HepG2 (cell line): ENCODE measurements around the gene CKLF. TPM values are rescaled to one million over a fixed set of nuclear protein-coding genes. Genes with fewer than 3 reads are reported as not detected.

ENCODE experiments used
- ATF1 ChIP-seq: IDR thresholded peaks from 2 replicates; pipeline ENCODE4 v1.6.1; 2016; ENCODE audit warnings: mild to moderate bottlenecking, control low read depth
- ELK4 ChIP-seq: sonication (generic); formaldehyde crosslinking; IDR thresholded peaks from 2 replicates; pipeline ENCODE4 v1.9.0; 2021; ENCODE audit warnings: missing genetic modification reagents, borderline replicate concordance
- GRHL1 ChIP-seq: sonication (generic); formaldehyde crosslinking; conservative IDR thresholded peaks from 2 replicates; pipeline ENCODE4 v1.8.0; 2022; ENCODE audit warnings: missing genetic modification reagents
- HDAC1 ChIP-seq: sonication (generic); formaldehyde crosslinking; IDR thresholded peaks from 2 replicates; pipeline ENCODE4 v1.5.1; 2020; ENCODE audit warnings: mild to moderate bottlenecking, missing genetic modification reagents
- IRF9 ChIP-seq: sonication (generic); formaldehyde crosslinking; IDR thresholded peaks from 2 replicates; pipeline ENCODE4 v1.8.0; 2022; ENCODE audit warnings: missing genetic modification reagents, mild to moderate bottlenecking, borderline replicate concordance
- MTERF4 ChIP-seq: sonication (generic); formaldehyde crosslinking; IDR thresholded peaks from 2 replicates; pipeline ENCODE4 v1.8.0; 2023; ENCODE audit warnings: mild to moderate bottlenecking, missing genetic modification reagents
- NCOA2 ChIP-seq: sonication (generic); formaldehyde crosslinking; IDR thresholded peaks from 2 replicates; pipeline ENCODE4 v1.8.0; 2022; ENCODE audit warnings: inconsistent platforms
- PHF20 ChIP-seq: sonication (generic); formaldehyde crosslinking; IDR thresholded peaks from 2 replicates; pipeline ENCODE4 v1.5.0; 2020; ENCODE audit warnings: mild to moderate bottlenecking, missing genetic modification reagents
- PTBP1 ChIP-seq: fragments of 200-400 bp; formaldehyde crosslinking; IDR thresholded peaks from 2 replicates; pipeline ENCODE4 v1.6.1; 2018; ENCODE audit warnings: low read length, low read depth; ENCODE audit not compliant: poor library complexity, severe bottlenecking
- RARG ChIP-seq: sonication (generic); formaldehyde crosslinking; IDR thresholded peaks from 2 replicates; pipeline ENCODE4 v1.4.0; 2020; ENCODE audit warnings: low read depth, mild to moderate bottlenecking, missing genetic modification reagents
- REXO4 ChIP-seq: sonication (generic); formaldehyde crosslinking; IDR thresholded peaks from 2 replicates; pipeline ENCODE4 v1.8.0; 2022; ENCODE audit warnings: missing genetic modification reagents, mild to moderate bottlenecking, borderline replicate concordance
- SMC3 ChIP-seq: IDR thresholded peaks from 2 replicates; pipeline ENCODE4 v1.6.1; 2011; ENCODE audit warnings: low read length, improper control_type of control experiment
- TARDBP ChIP-seq: sonication (generic); formaldehyde crosslinking; IDR thresholded peaks from 2 replicates; pipeline ENCODE4 v1.8.0; 2022; ENCODE audit warnings: mild to moderate bottlenecking, missing genetic modification reagents
- THAP8 ChIP-seq: sonication (generic); formaldehyde crosslinking; IDR thresholded peaks from 2 replicates; pipeline ENCODE4 v1.5.1; 2020; ENCODE audit warnings: missing genetic modification reagents, mild to moderate bottlenecking, borderline replicate concordance
- ZBTB14 ChIP-seq: sonication (generic); formaldehyde crosslinking; IDR thresholded peaks from 2 replicates; pipeline ENCODE4 v1.4.0; 2020; ENCODE audit warnings: missing genetic modification reagents
- ZFAT ChIP-seq: sonication (generic); formaldehyde crosslinking; conservative IDR thresholded peaks from 2 replicates; pipeline ENCODE4 v1.8.1; 2023; ENCODE audit warnings: missing genetic modification reagents, inconsistent platforms
- ZNF160 ChIP-seq: sonication (generic); formaldehyde crosslinking; IDR thresholded peaks from 2 replicates; pipeline ENCODE4 v1.8.0; 2022; ENCODE audit warnings: mild to moderate bottlenecking, inconsistent platforms, missing genetic modification reagents
- ZNF580 ChIP-seq: IDR thresholded peaks from 2 replicates; pipeline ENCODE4 v1.6.1; 2016; ENCODE audit warnings: low read depth, borderline replicate concordance
- ZNF607 ChIP-seq: sonication (generic); formaldehyde crosslinking; IDR thresholded peaks from 2 replicates; pipeline ENCODE4 v1.5.1; 2020; ENCODE audit warnings: missing genetic modification reagents, mild to moderate bottlenecking, borderline replicate concordance
- ZNF747 ChIP-seq: sonication (generic); formaldehyde crosslinking; IDR thresholded peaks from 2 replicates; pipeline ENCODE4 v1.8.1; 2023; ENCODE audit warnings: missing genetic modification reagents, mild to moderate bottlenecking, borderline replicate concordance
- ZNF776 ChIP-seq: sonication (generic); formaldehyde crosslinking; IDR thresholded peaks from 2 replicates; pipeline ENCODE4 v1.4.0; 2020; ENCODE audit warnings: mild to moderate bottlenecking, missing genetic modification reagents
- polyA plus RNA-seq, 8 experiments: library from polyadenylated mRNA; depleted of rRNA in 3 of 8; stranded (reverse) in 7 of 8; unstranded in 1 of 8; fragments of >200 nt; fragmentation: Illumina TruSeq in 4 of 8; extraction: Trizol in 4 of 8; gene quantifications; 2 replicates each; pipeline versions ENCODE4 v1.2.1 to v1.2.3, GENCODE V29; 2011 to 2016; ENCODE audit warnings: low read depth in 4 of 8, missing spikeins in 1 of 8, mixed read lengths in 1 of 8; ENCODE audit not compliant: insufficient read depth in 1 of 8
- total RNA-seq, 5 experiments: library from RNA; depleted of rRNA; stranded (reverse); fragments of >200 nt; fragmentation: Illumina TruSeq; extraction: Trizol; gene quantifications; 2 replicates each; pipeline ENCODE4 v1.2.3, GENCODE V29; 2016; ENCODE audit warnings: low read depth in 1 of 5

Gene CKLF
- total and polyA plus RNA-seq, 2 of the 13 experiments (the other 11 are each of a cell fraction or from before 2014, with no cell fraction given): 120 to 167 TPM

GRCh38 chr16:66549284-66550131 lies 2.9 kb upstream of the CKLF start, which contains the start of gene TK2 (continued):
- peak; percentile 64 for TF ChIP-seq ZBTB14 (CRISPR knock-in tag)
- TF ChIP-seq SMC3: no peak
- TF ChIP-seq ZFAT (CRISPR knock-in tag): 0 out of 2 replicates have a peak, but pooled peaks have one; percentile 62
- peak; percentile 34; the same call in 1 of the 2 replicates for TF ChIP-seq ZNF580
- TF ChIP-seq PHF20 (CRISPR knock-in tag): peak; percentile 75; the same call in 1 of the 2 replicates
- no peak for TF ChIP-seq GRHL1 (CRISPR knock-in tag)
- TF ChIP-seq HDAC1 (CRISPR knock-in tag): peak; percentile 66
- no peak; the same call in 1 of the 2 replicates for TF ChIP-seq THAP8 (CRISPR knock-in tag)
- TF ChIP-seq ELK4 (CRISPR knock-in tag): no peak
- peak; percentile 95; the same call in 1 of the 2 replicates for TF ChIP-seq ZNF607 (CRISPR knock-in tag)
- TF ChIP-seq ZNF776 (CRISPR knock-in tag): 0 out of 2 replicates have a peak, but pooled peaks have one; percentile 29
- no peak for TF ChIP-seq MTERF4
- TF ChIP-seq ZNF160 (CRISPR knock-in tag): no peak; the same call in 1 of the 2 replicates
- no peak for TF ChIP-seq ATF1 (CRISPR knock-in tag)
- no peak for TF ChIP-seq RARG (CRISPR knock-in tag)
- TF ChIP-seq TARDBP: peak; percentile 63; the same call in 1 of the 2 replicates
- TF ChIP-seq REXO4: no peak
- TF ChIP-seq PTBP1: no peak
- no peak for TF ChIP-seq ZNF747 (CRISPR knock-in tag)
- peak; percentile 68; the same call in 1 of the 2 replicates for TF ChIP-seq IRF9 (CRISPR knock-in tag)
- TF ChIP-seq NCOA2 (CRISPR knock-in tag): 0 out of 2 replicates have a peak, but pooled peaks have one; percentile 10
